ENCODE results near the gene TOP1. TPM values are rescaled to one million over a fixed set of nuclear protein-coding genes. Genes with fewer than 3 reads are reported as not detected.

The TOP1 gene
- total RNA-seq, 2 experiments from 2014 or later = 37.6 to 41.7 TPM

DNA sequence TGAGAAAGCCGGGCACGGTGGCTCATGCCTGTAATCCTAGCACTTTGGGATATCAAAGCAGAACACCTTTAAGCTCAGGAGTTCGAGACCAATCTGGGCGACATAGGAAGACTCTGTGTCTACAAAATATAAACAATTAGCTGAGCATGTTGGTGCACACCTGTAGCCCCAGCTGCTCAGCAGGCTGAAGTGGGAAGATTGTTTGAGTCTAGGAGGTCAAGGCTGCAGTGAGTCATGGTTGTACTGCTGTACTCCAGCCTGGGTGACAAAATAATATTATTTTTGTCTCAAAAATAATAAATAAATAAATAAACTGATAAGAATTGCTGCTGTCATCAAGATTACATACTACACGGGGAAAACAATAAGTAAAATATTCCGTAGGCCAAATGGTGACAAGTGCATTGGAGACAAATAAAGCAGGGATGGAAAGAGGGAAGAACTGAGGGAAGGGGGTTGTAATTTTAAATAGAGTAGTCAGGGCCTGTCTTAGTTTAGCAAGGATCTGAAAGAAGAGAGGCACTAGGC is 14.0 kb upstream of the TOP1 start:
- intact Hi-C loops (cut with DNase I, micrococcal nuclease) = no loop called here
- no peaks in the 10 kb centered on the region for H3K9me3 ChIP-seq (ENCODE audit: control insufficient read depth in 1 of 2, insufficient read depth in 1 of 2, low read length in 2 of 2)
- no peaks in the 10 kb centered on the region for H3K36me3 Mint-ChIP-seq (ENCODE audit: low read depth)
- H3K27me3 Mint-ChIP-seq = no peaks in the 10 kb centered on the region
- DNase-seq (no peak), ATAC-seq (ENCODE audit: poor library complexity) (no peak)
- H3K27me3 ChIP-seq (ENCODE audit: control insufficient read depth in 1 of 2, insufficient read depth in 2 of 2, low read length in 2 of 2) = no peaks in the 10 kb centered on the region
- peaks cover 5% of the 10 kb centered on the region for H3K4me1 ChIP-seq (ENCODE audit: insufficient read depth, low read length)
- H3K27ac Mint-ChIP-seq = no peak overlapping the region
- no peak overlapping the region for H3K4me3 ChIP-seq (ENCODE audit: low read length)
- ChIA-PET POLR2A (no interaction called here), CTCF (no interaction called here)
- TF ChIP-seq, protein P1, sequence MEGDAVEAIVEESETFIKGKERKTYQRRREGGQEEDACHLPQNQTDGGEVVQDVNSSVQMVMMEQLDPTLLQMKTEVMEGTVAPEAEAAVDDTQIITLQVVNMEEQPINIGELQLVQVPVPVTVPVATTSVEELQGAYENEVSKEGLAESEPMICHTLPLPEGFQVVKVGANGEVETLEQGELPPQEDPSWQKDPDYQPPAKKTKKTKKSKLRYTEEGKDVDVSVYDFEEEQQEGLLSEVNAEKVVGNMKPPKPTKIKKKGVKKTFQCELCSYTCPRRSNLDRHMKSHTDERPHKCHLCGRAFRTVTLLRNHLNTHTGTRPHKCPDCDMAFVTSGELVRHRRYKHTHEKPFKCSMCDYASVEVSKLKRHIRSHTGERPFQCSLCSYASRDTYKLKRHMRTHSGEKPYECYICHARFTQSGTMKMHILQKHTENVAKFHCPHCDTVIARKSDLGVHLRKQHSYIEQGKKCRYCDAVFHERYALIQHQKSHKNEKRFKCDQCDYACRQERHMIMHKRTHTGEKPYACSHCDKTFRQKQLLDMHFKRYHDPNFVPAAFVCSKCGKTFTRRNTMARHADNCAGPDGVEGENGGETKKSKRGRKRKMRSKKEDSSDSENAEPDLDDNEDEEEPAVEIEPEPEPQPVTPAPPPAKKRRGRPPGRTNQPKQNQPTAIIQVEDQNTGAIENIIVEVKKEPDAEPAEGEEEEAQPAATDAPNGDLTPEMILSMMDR (IDR thresholded peaks at IDR 0.05) = no peak
- no peak overlapping the region for H3K4me3 Mint-ChIP-seq
- no peaks in the 10 kb centered on the region for H3K36me3 ChIP-seq (ENCODE audit: insufficient read depth, low read length)
- no peak overlapping the region for H3K27ac ChIP-seq (ENCODE audit: low read depth in 1 of 2, low read length in 2 of 2)
- no peaks in the 10 kb centered on the region for H3K9me3 Mint-ChIP-seq
- H3K4me1 Mint-ChIP-seq (ENCODE audit: low read depth) = peaks cover 16% of the 10 kb centered on the region

GRCh38 chr20:41017448-41018042 is 11.1 kb upstream of the TOP1 start:
- Histone ChIP-seq H3K36me3 (ENCODE audit: insufficient read depth, low read length) (no peaks in the 10 kb centered on the region), H3K4me3 (ENCODE audit: low read length) (no peak overlapping the region), H3K27ac (ENCODE audit: low read depth in 1 of 2, low read length in 2 of 2) (no peak overlapping the region), H3K9me3 (ENCODE audit: control insufficient read depth in 1 of 2, insufficient read depth in 1 of 2, low read length in 2 of 2) (no peaks in the 10 kb centered on the region), H3K4me1 (ENCODE audit: insufficient read depth, low read length) (no peaks in the 10 kb centered on the region), H3K27me3 (ENCODE audit: control insufficient read depth in 1 of 2, insufficient read depth in 2 of 2, low read length in 2 of 2) (no peaks in the 10 kb centered on the region)
- Mint-ChIP-seq H3K27me3 (no peaks in the 10 kb centered on the region), H3K4me3 (no peak overlapping the region), H3K27ac (no peak overlapping the region), H3K9me3 (no peaks in the 10 kb centered on the region), H3K36me3 (ENCODE audit: low read depth) (no peaks in the 10 kb centered on the region), H3K4me1 (ENCODE audit: low read depth) (peaks cover 5% of the 10 kb centered on the region)
- intact Hi-C loops (cut with DNase I, micrococcal nuclease) = no loop called here
- TF ChIP-seq, protein P1 (IDR thresholded peaks at IDR 0.05) = no peak
- ChIA-PET CTCF (no interaction called here), POLR2A (no interaction called here)
- DNase-seq = no peak
- no peak for ATAC-seq (ENCODE audit: poor library complexity)

- intact Hi-C loops (cut with DNase I, micrococcal nuclease) = no loop called here
- Mint-ChIP-seq H3K27ac (no peak overlapping the region), H3K4me3 (no peak overlapping the region), H3K36me3 (ENCODE audit: low read depth) (no peaks in the 10 kb centered on the region), H3K9me3 (no peaks in the 10 kb centered on the region), H3K4me1 (ENCODE audit: low read depth) (no peaks in the 10 kb centered on the region), H3K27me3 (no peaks in the 10 kb centered on the region)
- H3K27me3 ChIP-seq (ENCODE audit: control insufficient read depth in 1 of 2, insufficient read depth in 2 of 2, low read length in 2 of 2) = no peaks in the 10 kb centered on the region
- no peaks in the 10 kb centered on the region for H3K9me3 ChIP-seq (ENCODE audit: control insufficient read depth in 1 of 2, insufficient read depth in 1 of 2, low read length in 2 of 2)
- POLR2A ChIA-PET = no interaction called here
- CTCF ChIA-PET = no interaction called here
- H3K36me3 ChIP-seq (ENCODE audit: insufficient read depth, low read length) = no peaks in the 10 kb centered on the region
- TF ChIP-seq, protein P1 (IDR thresholded peaks at IDR 0.05) = no peak
- H3K4me1 ChIP-seq (ENCODE audit: insufficient read depth, low read length) = no peaks in the 10 kb centered on the region
- no peak overlapping the region for H3K4me3 ChIP-seq (ENCODE audit: low read length)
- no peak overlapping the region for H3K27ac ChIP-seq (ENCODE audit: low read depth in 1 of 2, low read length in 2 of 2)
- ATAC-seq (ENCODE audit: poor library complexity) (no peak), DNase-seq (no peak)
Measured at GRCh38 chr20:41018153-41018552, 10.5 kb upstream of the TOP1 start.
